Epithelial cell of proximal tubule (primary cell): Measurements from ENCODE around the gene MRPS26. TPM values are rescaled to one million over a fixed set of nuclear protein-coding genes. Genes with fewer than 3 reads are reported as not detected.

Experiments used
- DNase-seq: peaks from one replicate; pipeline ENCODE4 v3.0.0-alpha.2; 2011; ENCODE audit warnings: low read depth
- H3K4me3 ChIP-seq: 2 replicates; pipeline ENCODE4 v1.5.1; 2011; ENCODE audit warnings: low read depth, mild to moderate bottlenecking, low read length
- total RNA-seq: library from RNA; depleted of rRNA; stranded (reverse); fragments of >200 nt; gene quantifications from 2 replicates; pipeline ENCODE4 v1.2.3, GENCODE V29; 2015
- TF ChIP-seq, protein P1 (sequence below): conservative IDR thresholded peaks from 2 replicates; pipeline ENCODE4 v1.5.1; 2012; ENCODE audit warnings: low read depth, mild to moderate bottlenecking, low read length

The MRPS26 gene
- total RNA-seq, 1 donor from 2014 or later = 107 TPM

DNA sequence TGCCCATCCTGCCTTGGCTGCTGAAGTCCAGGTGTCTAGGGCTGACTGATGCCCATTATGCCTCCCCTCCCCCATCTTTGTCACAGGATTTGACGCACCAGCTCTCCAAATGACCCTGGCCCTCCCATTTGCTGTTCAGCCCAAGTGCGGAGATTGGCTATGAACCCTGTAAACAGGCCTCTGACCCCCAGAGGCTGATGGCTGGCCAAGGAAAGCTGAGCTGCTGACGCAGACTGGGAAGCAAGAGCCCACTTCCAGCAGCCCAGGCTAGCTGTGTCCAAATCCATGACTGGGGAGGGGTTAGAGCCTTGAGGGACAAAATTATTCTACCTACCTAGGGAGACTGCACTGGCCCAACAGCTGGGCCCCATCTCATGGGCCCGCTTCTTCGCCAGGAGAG, 3.2 kb upstream of the MRPS26 start:
- no peak overlapping the region for H3K4me3 ChIP-seq
- TF ChIP-seq, protein P1, sequence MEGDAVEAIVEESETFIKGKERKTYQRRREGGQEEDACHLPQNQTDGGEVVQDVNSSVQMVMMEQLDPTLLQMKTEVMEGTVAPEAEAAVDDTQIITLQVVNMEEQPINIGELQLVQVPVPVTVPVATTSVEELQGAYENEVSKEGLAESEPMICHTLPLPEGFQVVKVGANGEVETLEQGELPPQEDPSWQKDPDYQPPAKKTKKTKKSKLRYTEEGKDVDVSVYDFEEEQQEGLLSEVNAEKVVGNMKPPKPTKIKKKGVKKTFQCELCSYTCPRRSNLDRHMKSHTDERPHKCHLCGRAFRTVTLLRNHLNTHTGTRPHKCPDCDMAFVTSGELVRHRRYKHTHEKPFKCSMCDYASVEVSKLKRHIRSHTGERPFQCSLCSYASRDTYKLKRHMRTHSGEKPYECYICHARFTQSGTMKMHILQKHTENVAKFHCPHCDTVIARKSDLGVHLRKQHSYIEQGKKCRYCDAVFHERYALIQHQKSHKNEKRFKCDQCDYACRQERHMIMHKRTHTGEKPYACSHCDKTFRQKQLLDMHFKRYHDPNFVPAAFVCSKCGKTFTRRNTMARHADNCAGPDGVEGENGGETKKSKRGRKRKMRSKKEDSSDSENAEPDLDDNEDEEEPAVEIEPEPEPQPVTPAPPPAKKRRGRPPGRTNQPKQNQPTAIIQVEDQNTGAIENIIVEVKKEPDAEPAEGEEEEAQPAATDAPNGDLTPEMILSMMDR = no peak
- no peak for DNase-seq

DNA sequence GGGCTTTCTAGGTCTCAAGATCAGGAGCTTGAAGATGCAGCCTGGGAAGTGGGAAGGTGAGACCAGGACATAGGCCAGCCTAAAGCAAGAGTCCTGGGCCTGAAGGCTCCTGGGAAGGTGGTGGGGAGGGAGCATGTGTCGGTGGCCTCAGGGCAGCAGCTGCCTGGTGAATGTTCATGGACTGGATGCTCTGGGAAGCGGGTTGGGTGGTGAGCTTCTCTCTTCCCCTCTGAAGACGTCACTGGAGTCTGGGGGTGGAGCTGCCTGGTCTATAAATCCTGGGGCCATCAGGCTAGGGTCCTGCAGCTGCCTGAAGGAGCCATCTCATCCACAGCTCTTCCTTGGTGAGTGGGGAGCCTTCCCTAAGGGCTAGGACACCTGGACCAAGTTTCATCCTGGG, 2.5 kb upstream of the MRPS26 start, which contains the start of gene GNRH2:
Gene GNRH2, plus strand, starts transcription at position 301 of the 400 bp plus-strand sequence. CDS start 793 bp downstream, outside the sequence.
- DNase-seq = no peak
- TF ChIP-seq, protein P1 = no peak
- H3K4me3 ChIP-seq = no peak within 1 kb of the TSS

DNA sequence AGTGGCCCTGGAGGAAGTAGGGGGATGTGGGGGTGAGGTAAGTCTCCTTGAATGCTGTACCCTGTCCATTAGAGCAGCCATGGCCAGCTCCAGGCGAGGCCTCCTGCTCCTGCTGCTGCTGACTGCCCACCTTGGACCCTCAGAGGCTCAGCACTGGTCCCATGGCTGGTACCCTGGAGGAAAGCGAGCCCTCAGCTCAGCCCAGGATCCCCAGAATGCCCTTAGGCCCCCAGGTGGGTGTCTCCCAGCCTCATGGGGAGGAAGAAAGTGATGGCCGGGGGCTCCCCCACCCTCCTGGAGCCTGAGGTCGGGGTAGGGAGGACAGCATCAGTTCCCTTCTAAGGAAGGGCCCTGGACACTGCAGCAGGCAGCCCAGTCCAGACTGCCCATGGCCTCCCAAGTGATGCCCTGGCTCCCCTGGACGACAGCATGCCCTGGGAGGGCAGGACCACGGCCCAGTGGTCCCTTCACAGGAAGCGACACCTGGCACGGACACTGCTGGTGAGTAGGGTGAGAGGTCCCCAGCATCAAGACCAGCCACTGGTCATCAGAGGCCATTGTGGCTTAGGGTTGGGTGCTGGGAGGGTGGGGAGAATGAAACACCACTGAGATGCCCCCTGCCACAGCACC, 1.4 kb upstream of the MRPS26 start:
- H3K4me3 ChIP-seq = no peak overlapping the region
- TF ChIP-seq, protein P1 = no peak
- no peak for DNase-seq

DNA sequence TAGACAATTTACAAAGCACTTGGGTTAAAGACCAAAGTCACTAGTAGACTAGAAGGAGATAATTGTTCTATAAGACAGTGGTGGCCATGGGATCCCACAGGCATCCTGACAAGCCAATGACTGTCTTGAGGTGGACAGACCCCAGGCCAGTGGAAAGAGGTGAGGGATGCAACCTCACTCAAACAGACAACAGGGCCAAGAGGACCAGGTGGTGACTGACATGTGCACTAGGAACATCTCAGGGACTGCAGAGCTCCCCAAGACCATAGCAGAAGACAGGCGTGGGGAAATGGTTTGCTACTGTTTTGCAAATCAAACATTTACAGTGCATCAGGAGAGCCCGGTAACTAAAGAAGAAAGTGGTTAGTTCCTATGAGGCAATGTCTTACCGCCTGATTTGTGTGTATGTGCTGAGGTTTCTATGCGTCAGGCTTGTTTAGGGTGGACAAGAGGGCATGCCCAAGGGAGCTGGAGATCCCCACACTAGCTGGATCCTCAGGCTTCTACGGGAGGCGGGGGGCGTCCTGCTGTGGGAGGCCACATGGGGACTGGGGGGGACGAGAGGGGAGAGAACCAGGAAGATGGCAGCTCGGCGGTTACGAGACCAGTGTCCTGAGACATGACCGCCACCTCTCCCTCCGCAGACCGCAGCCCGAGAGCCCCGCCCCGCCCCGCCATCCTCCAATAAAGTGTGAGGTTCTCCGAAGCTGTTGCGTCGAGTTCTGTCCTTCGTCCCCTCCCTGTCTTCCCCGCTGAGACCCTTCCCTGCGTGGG, 623 bp upstream of the MRPS26 start:
- TF ChIP-seq, protein P1 = no peak
- no peak for DNase-seq

DNA sequence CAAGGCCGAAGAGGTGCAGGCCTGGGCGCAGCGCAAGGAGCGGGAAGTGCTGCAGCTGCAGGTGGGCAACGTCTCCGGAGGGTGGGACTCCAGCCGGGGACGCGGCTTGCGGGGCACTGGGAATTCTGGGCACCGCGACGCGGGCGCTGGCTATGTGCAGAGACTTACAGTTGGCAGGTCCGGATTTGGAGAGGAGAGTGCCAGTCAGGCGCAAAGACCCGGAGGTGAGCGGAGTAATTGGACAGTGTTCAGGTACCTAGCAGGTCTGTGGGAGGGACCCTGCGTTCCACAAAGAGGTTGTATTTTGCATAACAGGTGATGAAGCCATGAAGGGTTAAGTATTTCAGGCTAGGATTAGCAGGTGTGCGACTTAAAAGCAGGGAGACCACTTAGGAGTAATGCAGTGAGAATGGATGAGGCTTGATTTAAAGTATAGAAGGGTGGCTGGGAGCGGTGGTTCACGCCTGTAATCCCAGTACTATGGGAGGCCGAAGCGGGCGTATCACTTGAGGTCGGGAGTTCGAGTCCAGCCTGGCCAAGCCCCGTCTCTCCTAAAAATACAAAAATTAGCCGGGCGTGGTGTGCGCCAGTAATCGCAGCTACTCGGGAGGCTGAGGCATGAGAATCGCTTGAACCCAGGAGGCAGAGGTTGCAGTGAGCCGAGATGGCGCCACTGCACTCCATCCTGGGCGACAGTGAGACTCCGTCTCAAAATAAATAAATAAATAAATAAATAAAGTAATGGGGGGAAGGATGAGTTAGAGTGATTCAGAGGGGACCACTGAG, 1.0 kb downstream of the MRPS26 start:
- peak overlapping the region; percentile 85 for H3K4me3 ChIP-seq
- no peak for DNase-seq
- TF ChIP-seq, protein P1 = no peak

More for the DNA sequence above, 623 bp upstream of the MRPS26 start:
- H3K4me3 ChIP-seq = peak overlapping the region; percentile 85

DNA sequence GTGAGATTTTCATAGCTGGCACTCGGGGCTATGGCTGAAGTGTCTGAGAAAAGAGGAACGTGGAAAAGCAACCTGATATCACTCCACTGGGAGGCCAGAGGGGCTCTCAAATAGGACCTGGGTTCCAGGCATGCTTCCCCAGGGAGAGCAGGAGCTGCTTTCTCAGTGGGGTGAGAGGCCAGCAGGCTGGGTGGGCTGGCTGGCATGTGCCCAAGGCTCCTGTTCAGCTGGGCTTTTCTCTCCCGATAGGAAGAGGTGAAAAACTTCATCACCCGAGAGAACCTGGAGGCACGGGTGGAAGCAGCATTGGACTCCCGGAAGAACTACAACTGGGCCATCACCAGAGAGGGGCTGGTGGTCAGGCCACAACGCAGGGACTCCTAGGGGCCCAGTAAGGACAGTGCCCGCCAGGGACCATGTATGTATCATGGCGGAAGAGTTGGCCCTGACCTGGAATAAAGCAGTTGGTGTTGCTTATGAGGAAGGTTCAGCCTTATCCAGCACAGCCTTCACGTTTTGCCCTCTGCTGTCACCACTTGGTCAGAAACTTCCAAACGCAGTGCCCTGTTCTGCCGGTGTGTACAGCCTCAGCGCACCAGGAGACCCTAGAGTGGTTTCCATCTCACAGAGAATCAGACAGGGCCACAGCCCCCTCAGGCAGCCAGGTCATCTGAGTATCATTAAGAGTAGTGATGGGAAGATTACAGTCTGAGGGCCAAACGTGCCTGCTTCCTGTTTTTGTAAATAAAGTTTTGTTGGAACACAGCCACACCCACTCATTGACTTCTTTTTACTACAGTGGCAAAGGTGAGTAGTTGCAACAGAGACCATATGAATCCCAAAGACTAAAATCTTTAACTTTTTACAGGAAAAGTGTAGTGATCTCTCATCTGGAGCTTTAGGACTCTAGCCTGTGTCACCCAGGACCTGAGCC, 1.9 kb downstream of the MRPS26 start:
- TF ChIP-seq, protein P1 = no peak
- H3K4me3 ChIP-seq = peak overlapping the region; percentile 85
- DNase-seq = no peak
